ENCODE data around the gene PHACTR3. TPM values are rescaled to one million over a fixed set of nuclear protein-coding genes. Genes with fewer than 3 reads are reported as not detected.

Gene PHACTR3
- total RNA-seq, 6 experiments from 2014 or later, result 0.12 to 0.35 (median 0.23) TPM; not detected in 2

GRCh38 chr20:59718071-59718470 is 113.7 kb downstream of the PHACTR3 start:
- no peaks in the 10 kb centered on the region for H3K9me3 ChIP-seq
- intact Hi-C loops (cut with DNase I), result no loop called here
- H3K36me3 ChIP-seq, result no peaks in the 10 kb centered on the region
- no peaks in the 10 kb centered on the region for H3K27me3 ChIP-seq
- H3K27ac ChIP-seq, result no peak overlapping the region
- DNase-seq, result no peak
- H3K4me1 ChIP-seq, result no peaks in the 10 kb centered on the region
- ATAC-seq, result no peak
- no peak for TF ChIP-seq CTCF (IDR thresholded peaks at IDR 0.05)
- TF ChIP-seq POLR2A (IDR thresholded peaks at IDR 0.05), result no peak
- no peak overlapping the region for H3K4me3 ChIP-seq

- no peak for ATAC-seq
- Histone ChIP-seq H3K4me1 (no peaks in the 10 kb centered on the region), H3K9me3 (no peaks in the 10 kb centered on the region), H3K27ac (no peak overlapping the region), H3K36me3 (no peaks in the 10 kb centered on the region), H3K27me3 (no peaks in the 10 kb centered on the region), H3K4me3 (no peak overlapping the region)
- no peak for DNase-seq
- TF ChIP-seq CTCF (IDR thresholded peaks at IDR 0.05) (no peak), POLR2A (IDR thresholded peaks at IDR 0.05) (no peak)
- intact Hi-C loops (cut with DNase I), result no loop called here
- 77% methylated on average over 8 of the region's 12 CpGs for WGBS (ENCODE audit: insufficient coverage, low coverage, low lambda C conversion rate, missing lambda C conversion rate)
These were observed 114.4 kb downstream of the PHACTR3 start for GRCh38 chr20:59718751-59719150.

- no peak for ATAC-seq
- TF ChIP-seq CTCF (IDR thresholded peaks at IDR 0.05) (no peak), POLR2A (IDR thresholded peaks at IDR 0.05) (no peak)
- intact Hi-C loops (cut with DNase I), result no loop called here
- no peaks in the 10 kb centered on the region for H3K9me3 ChIP-seq
- H3K4me3 ChIP-seq, result no peak overlapping the region
- no peaks in the 10 kb centered on the region for H3K4me1 ChIP-seq
- H3K27me3 ChIP-seq, result no peaks in the 10 kb centered on the region
- H3K36me3 ChIP-seq, result no peaks in the 10 kb centered on the region
- no peak overlapping the region for H3K27ac ChIP-seq
- WGBS (ENCODE audit: insufficient coverage, low coverage, low lambda C conversion rate, missing lambda C conversion rate), result 75% methylated on average over 7 of the region's 10 CpGs
- no peak for DNase-seq
These were observed 115.7 kb downstream of the PHACTR3 start for GRCh38 chr20:59720013-59720412.

GRCh38 chr20:59721386-59721785 is 117.0 kb downstream of the PHACTR3 start:
- Histone ChIP-seq H3K27ac (no peak overlapping the region), H3K27me3 (no peaks in the 10 kb centered on the region), H3K4me1 (no peaks in the 10 kb centered on the region), H3K9me3 (no peaks in the 10 kb centered on the region), H3K36me3 (no peaks in the 10 kb centered on the region), H3K4me3 (no peak overlapping the region)
- ATAC-seq (no peak), DNase-seq (no peak)
- TF ChIP-seq CTCF (IDR thresholded peaks at IDR 0.05) (no peak), POLR2A (IDR thresholded peaks at IDR 0.05) (no peak)
- intact Hi-C loops (cut with DNase I), result no loop called here
- WGBS (ENCODE audit: insufficient coverage, low coverage, low lambda C conversion rate, missing lambda C conversion rate), result 61% methylated on average over 7 of the region's 7 CpGs

GRCh38 chr20:59723108-59723500 is 118.8 kb downstream of the PHACTR3 start:
- no peaks in the 10 kb centered on the region for H3K36me3 ChIP-seq
- intact Hi-C loops (cut with DNase I), result no loop called here
- ATAC-seq (peak in 1 of 4 donors; percentile 23), DNase-seq (no peak)
- H3K27ac ChIP-seq, result no peak overlapping the region
- no peaks in the 10 kb centered on the region for H3K9me3 ChIP-seq
- TF ChIP-seq POLR2A (IDR thresholded peaks at IDR 0.05) (no peak), CTCF (IDR thresholded peaks at IDR 0.05) (no peak)
- no peak overlapping the region for H3K4me3 ChIP-seq
- 39% methylated on average over 5 of the region's 5 CpGs for WGBS (ENCODE audit: insufficient coverage, low coverage, low lambda C conversion rate, missing lambda C conversion rate)
- no peaks in the 10 kb centered on the region for H3K27me3 ChIP-seq
- no peaks in the 10 kb centered on the region for H3K4me1 ChIP-seq

All from right lobe of liver (tissue), 6 donors.